ENCODE measurements around the gene AGFG2.

Gene AGFG2

DNA sequence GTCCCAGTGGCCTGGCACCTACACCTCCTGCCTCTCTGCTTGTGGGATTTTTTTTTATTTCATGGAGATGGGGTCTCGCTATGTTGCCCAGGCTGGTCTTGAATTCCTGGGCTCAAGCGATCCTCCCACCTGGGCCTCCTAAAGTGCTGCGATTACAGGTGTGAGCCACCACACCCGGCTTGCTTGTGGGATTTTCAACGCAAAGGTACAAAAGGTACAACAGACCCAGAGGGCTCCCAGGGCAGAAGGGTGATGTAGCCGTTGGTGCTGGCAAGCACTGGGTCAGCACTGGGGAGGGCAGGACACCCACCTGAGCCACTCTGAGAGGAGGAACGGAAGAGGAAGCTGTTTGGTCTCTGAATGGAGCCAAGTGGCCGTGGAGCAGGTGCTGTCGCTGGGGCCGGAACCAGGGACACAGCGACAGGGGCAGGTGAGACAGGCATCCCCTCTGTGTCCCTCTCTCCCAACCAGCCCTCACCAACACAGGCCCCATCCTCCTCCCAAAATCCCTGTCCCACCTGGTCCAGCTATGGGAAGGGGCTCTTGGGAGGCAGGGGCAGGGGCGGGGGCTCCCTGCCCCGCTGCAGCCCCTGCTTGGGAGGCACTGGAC, 37.5 kb downstream of the AGFG2 start:
- Mint-ChIP-seq H3K4me1 (ENCODE audit: low read depth) (peaks cover 30% of the 10 kb centered on the region), H3K27me3 (peaks cover 30% of the 10 kb centered on the region), H3K27ac (no peak overlapping the region), H3K36me3 (ENCODE audit: low read depth) (no peaks in the 10 kb centered on the region), H3K4me3 (no peak overlapping the region), H3K9me3 (no peaks in the 10 kb centered on the region)
- intact Hi-C loops (cut with micrococcal nuclease) = no loop called here

DNA sequence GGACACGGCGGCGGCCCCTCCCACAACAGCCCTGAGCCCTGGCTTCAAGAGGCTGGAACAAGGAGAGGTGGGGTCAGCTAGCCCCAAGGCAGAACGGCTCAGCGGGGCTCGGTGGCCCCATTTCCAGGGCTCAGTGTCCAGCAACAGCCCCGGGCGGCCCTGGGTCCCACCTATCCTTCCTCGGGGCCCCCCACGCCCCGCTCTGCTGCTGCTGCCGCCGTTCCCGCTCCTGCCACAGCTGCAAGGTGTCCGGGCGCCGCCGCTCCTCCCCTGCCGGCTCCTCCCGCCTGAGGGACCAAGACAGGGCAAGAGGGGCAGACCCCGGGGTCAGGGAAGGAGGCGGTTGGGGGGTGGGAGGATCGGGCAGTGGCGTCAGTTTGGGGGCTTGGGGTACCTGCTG, 38.1 kb downstream of the AGFG2 start:
- Mint-ChIP-seq H3K9me3 (no peaks in the 10 kb centered on the region), H3K27ac (no peak overlapping the region), H3K4me3 (no peak overlapping the region), H3K36me3 (ENCODE audit: low read depth) (no peaks in the 10 kb centered on the region), H3K27me3 (peaks cover 24% of the 10 kb centered on the region), H3K4me1 (ENCODE audit: low read depth) (peaks cover 24% of the 10 kb centered on the region)
- intact Hi-C loops (cut with micrococcal nuclease) = no loop called here

DNA sequence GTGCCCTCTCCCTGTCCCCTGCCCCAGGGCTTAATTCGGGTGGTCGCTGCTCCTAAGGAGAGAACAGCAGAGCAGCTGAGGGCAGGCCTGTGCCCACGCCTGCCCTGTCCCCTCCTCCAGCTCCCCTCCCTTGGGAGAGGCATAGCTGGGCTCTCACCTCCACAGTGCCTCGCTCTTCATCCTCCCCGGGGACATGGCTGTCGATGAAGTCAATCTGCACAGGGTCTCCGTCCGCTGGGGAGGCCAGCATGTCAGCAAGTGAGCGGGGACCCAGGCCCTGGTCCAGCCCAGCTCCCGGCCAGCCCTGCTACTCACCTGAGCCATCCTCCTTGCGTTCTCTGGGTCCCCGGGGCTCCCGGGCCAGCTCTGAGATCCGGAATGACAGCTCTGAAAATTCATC, 38.5 kb downstream of the AGFG2 start:
- no peaks in the 10 kb centered on the region for H3K9me3 Mint-ChIP-seq
- peaks cover 24% of the 10 kb centered on the region for H3K4me1 Mint-ChIP-seq (ENCODE audit: low read depth)
- intact Hi-C loops (cut with micrococcal nuclease) = no loop called here
- H3K27ac Mint-ChIP-seq = no peak overlapping the region
- H3K36me3 Mint-ChIP-seq (ENCODE audit: low read depth) = no peaks in the 10 kb centered on the region
- peaks cover 20% of the 10 kb centered on the region for H3K27me3 Mint-ChIP-seq
- no peak overlapping the region for H3K4me3 Mint-ChIP-seq

- H3K9me3 Mint-ChIP-seq = no peaks in the 10 kb centered on the region
- peaks cover 5% of the 10 kb centered on the region for H3K36me3 Mint-ChIP-seq (ENCODE audit: low read depth)
- intact Hi-C loops (cut with micrococcal nuclease) = no loop called here
- peaks cover 25% of the 10 kb centered on the region for H3K4me1 Mint-ChIP-seq (ENCODE audit: low read depth)
- H3K4me3 Mint-ChIP-seq = no peak overlapping the region
- peaks cover 10% of the 10 kb centered on the region for H3K27me3 Mint-ChIP-seq
- H3K27ac Mint-ChIP-seq = no peak overlapping the region
Measured at GRCh38 chr7:100578246-100579183, 39.5 kb downstream of the AGFG2 start.

GRCh38 chr7:100580466-100581283, 41.7 kb downstream of the AGFG2 start:
- H3K27ac Mint-ChIP-seq = no peak overlapping the region
- peaks cover 26% of the 10 kb centered on the region for H3K4me1 Mint-ChIP-seq (ENCODE audit: low read depth)
- no peaks in the 10 kb centered on the region for H3K9me3 Mint-ChIP-seq
- intact Hi-C loops (cut with micrococcal nuclease) = loop anchor here (10.0 kb wide), 1 partner anchor 94 kb away; the partner anchor contains the start of gene GNB2
- H3K27me3 Mint-ChIP-seq = peaks cover 2% of the 10 kb centered on the region
- H3K4me3 Mint-ChIP-seq = no peak overlapping the region
- H3K36me3 Mint-ChIP-seq (ENCODE audit: low read depth) = peaks cover 19% of the 10 kb centered on the region

DNA sequence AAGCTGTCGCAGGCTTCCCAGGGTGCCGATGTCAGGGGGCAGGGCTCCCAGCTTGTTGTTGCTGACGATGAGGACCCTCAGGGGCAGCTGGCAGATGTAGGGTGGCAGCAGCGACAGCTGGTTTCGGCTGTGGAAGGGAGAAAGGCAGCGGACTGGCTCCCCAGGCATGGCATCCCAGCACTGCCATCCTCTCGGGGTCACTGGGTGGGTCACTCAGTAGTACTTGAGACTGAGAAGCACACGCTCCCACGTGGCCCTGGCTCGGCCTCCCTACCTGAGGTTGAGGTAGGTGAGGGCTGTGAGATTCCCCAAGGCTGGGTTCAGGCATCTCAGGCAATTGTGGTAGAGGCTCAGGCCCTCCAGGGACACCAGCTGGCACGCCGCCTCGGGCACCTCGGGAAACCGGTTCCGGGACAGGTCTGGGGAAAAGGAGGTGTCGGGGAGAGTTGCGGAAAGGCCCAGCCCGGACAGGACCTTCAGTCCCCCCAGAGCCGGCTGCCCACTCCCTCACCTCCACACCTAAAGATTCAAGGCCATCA, 43.1 kb downstream of the AGFG2 start:
- Mint-ChIP-seq H3K27me3 (no peaks in the 10 kb centered on the region), H3K36me3 (ENCODE audit: low read depth) (peaks cover 20% of the 10 kb centered on the region), H3K4me3 (peak overlapping the region; percentile 95), H3K27ac (peak overlapping the region; percentile 90), H3K4me1 (ENCODE audit: low read depth) (peaks cover 34% of the 10 kb centered on the region), H3K9me3 (no peaks in the 10 kb centered on the region)
- intact Hi-C loops (cut with micrococcal nuclease) = loop anchor here (10.0 kb wide), 1 partner anchor 93 kb away; the partner anchor contains the start of gene GNB2

DNA sequence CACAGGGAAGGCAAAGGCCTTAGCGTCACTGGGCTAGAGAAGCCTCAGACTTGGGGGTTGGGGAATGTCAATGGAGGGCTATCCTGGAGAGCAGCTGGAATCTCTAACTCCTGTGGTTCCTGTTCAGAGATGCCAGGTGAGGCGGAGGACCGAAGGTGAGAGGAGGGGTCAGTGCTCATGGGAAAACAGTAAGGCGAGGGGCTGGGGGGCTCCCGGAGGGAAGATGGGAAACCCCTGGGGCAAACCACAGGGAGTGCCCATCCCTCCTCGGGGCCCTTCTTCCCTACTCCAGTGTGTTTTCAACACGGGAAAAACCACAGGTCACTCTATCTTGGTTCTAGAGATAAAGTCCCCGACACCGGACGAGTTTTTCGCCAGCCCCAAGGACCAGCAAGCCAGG, 43.6 kb downstream of the AGFG2 start:
- peaks cover 20% of the 10 kb centered on the region for H3K36me3 Mint-ChIP-seq (ENCODE audit: low read depth)
- no peaks in the 10 kb centered on the region for H3K9me3 Mint-ChIP-seq
- no peaks in the 10 kb centered on the region for H3K27me3 Mint-ChIP-seq
- H3K4me1 Mint-ChIP-seq (ENCODE audit: low read depth) = peaks cover 37% of the 10 kb centered on the region
- H3K27ac Mint-ChIP-seq = peak overlapping the region; percentile 90
- H3K4me3 Mint-ChIP-seq = peak overlapping the region; percentile 95
- intact Hi-C loops (cut with micrococcal nuclease) = loop anchor here (10.0 kb wide), 1 partner anchor 92 kb away; the partner anchor contains the start of gene GNB2

GRCh38 chr7:100583132-100584053, 44.4 kb downstream of the AGFG2 start:
- no peaks in the 10 kb centered on the region for H3K9me3 Mint-ChIP-seq
- peaks cover 41% of the 10 kb centered on the region for H3K4me1 Mint-ChIP-seq (ENCODE audit: low read depth)
- H3K4me3 Mint-ChIP-seq = peak overlapping the region; percentile 95
- intact Hi-C loops (cut with micrococcal nuclease) = loop anchor here (10.0 kb wide), 1 partner anchor 91 kb away; the partner anchor contains the start of gene GNB2
- no peaks in the 10 kb centered on the region for H3K27me3 Mint-ChIP-seq
- peaks cover 20% of the 10 kb centered on the region for H3K36me3 Mint-ChIP-seq (ENCODE audit: low read depth)
- peak overlapping the region; percentile 90 for H3K27ac Mint-ChIP-seq

- intact Hi-C loops (cut with micrococcal nuclease) = loop anchor here (10.0 kb wide), 1 partner anchor 91 kb away; the partner anchor contains the start of gene GNB2
- peak overlapping the region; percentile 90 for H3K27ac Mint-ChIP-seq
- H3K9me3 Mint-ChIP-seq = no peaks in the 10 kb centered on the region
- peak overlapping the region; percentile 95 for H3K4me3 Mint-ChIP-seq
- H3K4me1 Mint-ChIP-seq (ENCODE audit: low read depth) = peaks cover 44% of the 10 kb centered on the region
- peaks cover 20% of the 10 kb centered on the region for H3K36me3 Mint-ChIP-seq (ENCODE audit: low read depth)
- H3K27me3 Mint-ChIP-seq = peaks cover 1% of the 10 kb centered on the region
Measured at GRCh38 chr7:100584054-100584682, 45.2 kb downstream of the AGFG2 start.

GRCh38 chr7:100584683-100585510, 45.9 kb downstream of the AGFG2 start:
- Mint-ChIP-seq H3K36me3 (ENCODE audit: low read depth) (peaks cover 20% of the 10 kb centered on the region), H3K4me1 (ENCODE audit: low read depth) (peaks cover 51% of the 10 kb centered on the region), H3K9me3 (no peaks in the 10 kb centered on the region), H3K4me3 (peak overlapping the region; percentile 95), H3K27ac (peak overlapping the region; percentile 90), H3K27me3 (peaks cover 9% of the 10 kb centered on the region)
- intact Hi-C loops (cut with micrococcal nuclease) = loop anchor here (10.0 kb wide), 1 partner anchor 90 kb away; the partner anchor contains the start of gene GNB2

GRCh38 chr7:100585511-100586265, 46.7 kb downstream of the AGFG2 start, which contains the start of gene LRCH4:
Gene LRCH4, minus strand, starts transcription at chr7:100586129. Its CDS starts 29 bp downstream, at chr7:100586100.
- intact Hi-C loops (cut with micrococcal nuclease) = loop anchor here (10.0 kb wide), 1 partner anchor 89 kb away; the partner anchor contains the start of gene GNB2
- Mint-ChIP-seq H3K9me3 (no peaks in the 10 kb centered on the region), H3K36me3 (ENCODE audit: low read depth) (peaks cover 20% of the 10 kb centered on the region), H3K27ac (peak within 1 kb of the TSS; percentile 90), H3K4me3 (peak within 1 kb of the TSS; percentile 95), H3K27me3 (peaks cover 17% of the 10 kb centered on the region), H3K4me1 (ENCODE audit: low read depth) (peaks cover 59% of the 10 kb centered on the region)

Measured in dendritic cell treated with granulocyte-macrophage colony-stimulating factor and Interleukin-4, amounts not matched to agents 40 ng/mL and 50 ng/mL, for 4 days (primary cell).